Endothelial cell of umbilical vein (primary cell): ENCODE measurements around the gene EPB42. TPM values are rescaled to one million over a fixed set of nuclear protein-coding genes. Genes with fewer than 3 reads are reported as not detected.
"Not testable (repeated sequence)": the region's sequence is repeated elsewhere in the genome, so short reads cannot be mapped to it uniquely, and the experiment has no call there.

ENCODE experiments used
- BruUV-seq: library from RNA; stranded (reverse); fragments of 400-500 nt; replicated peaks from 2 replicates; lab custom pipeline; 2021; lab: Mats Ljungman, UMichigan
- CTCF ChIA-PET: fragments of 300-600, 350-600 bp; sonication (Branson Sonifier 250); formaldehyde crosslinking; loops from one replicate; lab custom pipeline; 2021; ENCODE audit warnings: antibody characterized with exemption, inconsistent platforms; lab: Charles Lee
- POLR2A ChIA-PET: fragments of 300-600, 350-600 bp; sonication (Branson Sonifier 250); formaldehyde crosslinking; loops from one replicate; lab custom pipeline; 2021; ENCODE audit warnings: antibody characterized with exemption, inconsistent platforms; lab: Charles Lee
- DNase-seq: peaks from one replicate; pipeline ENCODE4 v3.0.0-alpha.2; 2011; ENCODE audit warnings: low read depth, low spot score
- FAIRE-seq: peaks from 2 replicates; lab custom pipeline; 2011; peaks lifted over from hg19 to GRCh38; lab: Jason Lieb, UNC
- H2AFZ ChIP-seq: 2 replicates; pipeline ENCODE4 v1.6.0; 2012; ENCODE audit warnings: low read depth, low read length, control low read depth, inconsistent platforms
- H3K27ac ChIP-seq: 2 replicates; pipeline ENCODE4 v1.5.1; 2011; ENCODE audit warnings: low read depth, mild to moderate bottlenecking, control low read depth, low read length, moderate library complexity; ENCODE audit not compliant: insufficient read depth
- H3K27me3 ChIP-seq, 2 experiments: 2 replicates each; pipeline versions ENCODE4 v1.6.0 to v1.6.1; 2011; ENCODE audit warnings: low read length in 2 of 2, mixed read lengths in 1 of 2; ENCODE audit not compliant: control insufficient read depth in 2 of 2, insufficient read depth in 2 of 2
- H3K36me3 ChIP-seq, 2 experiments: 2 replicates in 1 of 2; 3 replicates in 1 of 2; pipeline ENCODE4 v1.5.1; 2011; ENCODE audit warnings: low read length in 2 of 2, mild to moderate bottlenecking in 1 of 2, moderate library complexity in 1 of 2; ENCODE audit not compliant: control insufficient read depth in 2 of 2, insufficient read depth in 2 of 2; ENCODE audit errors: extremely low read depth in 1 of 2
- H3K4me1 ChIP-seq: 3 replicates; pipeline ENCODE4 v1.5.1; 2011; ENCODE audit warnings: mild to moderate bottlenecking, low read length; ENCODE audit not compliant: control insufficient read depth, insufficient read depth; ENCODE audit errors: extremely low read depth
- H3K4me2 ChIP-seq: 2 replicates; pipeline ENCODE4 v1.6.1; 2011; ENCODE audit warnings: low read length, control low read depth, mixed read lengths; ENCODE audit not compliant: insufficient read depth
- H3K4me3 ChIP-seq, 3 experiments: fragments of 200-600 bp in 1 of 3; sonication (generic), shearing (Covaris generic) in 1 of 3; replicated peaks in 1 of 3; 2 replicates each; pipeline ENCODE4 v1.5.1; 2011 to 2016; ENCODE audit warnings: control low read depth in 3 of 3, low read length in 3 of 3, mild to moderate bottlenecking in 2 of 3, inconsistent platforms in 1 of 3, low read depth in 1 of 3, moderate library complexity in 1 of 3; ENCODE audit not compliant: insufficient read depth in 1 of 3
- H3K79me2 ChIP-seq: 2 replicates; pipeline ENCODE4 v1.6.0; 2012; ENCODE audit warnings: low read length, inconsistent platforms; ENCODE audit not compliant: control insufficient read depth, insufficient read depth
- H3K9ac ChIP-seq: replicated peaks from 2 replicates; pipeline ENCODE3; 2011; ENCODE audit warnings: low read length, control low read depth; ENCODE audit not compliant: insufficient read depth; ENCODE audit errors: extremely low read depth
- H3K9me1 ChIP-seq: replicated peaks from 3 replicates; pipeline ENCODE4 v1.6.0; 2011; ENCODE audit warnings: mild to moderate bottlenecking, low read length; ENCODE audit not compliant: control insufficient read depth, insufficient read depth; ENCODE audit errors: extremely low read depth
- H3K9me3 ChIP-seq: replicated peaks from 2 replicates; pipeline ENCODE4 v1.5.1; 2012; ENCODE audit warnings: low read length, inconsistent platforms; ENCODE audit not compliant: control insufficient read depth, insufficient read depth
- H4K20me1 ChIP-seq: replicated peaks from 2 replicates; pipeline ENCODE3; 2011; ENCODE audit warnings: mild to moderate bottlenecking, low read length; ENCODE audit not compliant: control insufficient read depth, insufficient read depth; ENCODE audit errors: extremely low read depth
- MAX ChIP-seq: IDR thresholded peaks from 2 replicates; pipeline ENCODE4 v1.6.1; 2011; ENCODE audit not compliant: insufficient read depth, insufficient read length
- MYC ChIP-seq: IDR thresholded peaks from one replicate; pipeline ENCODE4 v1.6.1; 2011; ENCODE audit warnings: mild to moderate bottlenecking, low read depth, low read length
- dilution Hi-C: fragments of 300-500 bp; cut with MboI; formaldehyde crosslinking; loops from one replicate; pipeline ENCODE4 v1.15.0; 2019; ENCODE audit warnings: low sequenced_read_pairs; ENCODE audit not compliant: extremely low pct_ligation_motif_present
- intact Hi-C: fragments of 100-400 bp; cut with micrococcal nuclease; formaldehyde crosslinking; loops from one replicate; pipeline ENCODE4 v1.10.0; 2022
- polyA plus RNA-seq, 4 experiments: library from polyadenylated mRNA; depleted of rRNA in 3 of 4; stranded (reverse) in 3 of 4; unstranded in 1 of 4; fragments of >200 nt; gene quantifications; 2 replicates each; pipeline versions ENCODE4 v1.2.1 to v1.2.3, GENCODE V29; 2011 to 2012; ENCODE audit warnings: missing spikeins in 1 of 4
- total RNA-seq: library from RNA; stranded (reverse); gene quantifications from 2 replicates; pipeline ENCODE4 v1.2.3, GENCODE V29; 2021
- TF ChIP-seq, protein P1 (sequence below), 2 donors: IDR thresholded peaks; 1 replicate in 1 of 2; 2 replicates in 1 of 2; pipeline ENCODE4 v1.5.1; 2011; ENCODE audit warnings: low read length in 2 of 2, mild to moderate bottlenecking in 2 of 2, moderate library complexity in 2 of 2, control low read depth in 1 of 2, inconsistent platforms in 1 of 2, low read depth in 1 of 2; ENCODE audit not compliant: insufficient read depth in 1 of 2; ENCODE audit errors: extremely low read depth in 1 of 2

The EPB42 gene
- total and polyA plus RNA-seq, 2 donors (not counting 3 experiments of a cell fraction or from before 2014, with no cell fraction given) = not detected

- FAIRE-seq = no peak
- POLR2A ChIA-PET = no interaction called here
- no TSS peak for BruUV-seq
Measured at GRCh38 chr15:43198992-43199391, 21.8 kb downstream of the EPB42 start.

GRCh38 chr15:43198556-43198955, 22.3 kb downstream of the EPB42 start:
- DNase-seq, BruUV-seq, FAIRE-seq, H4K20me1 ChIP-seq, POLR2A ChIA-PET, H3K4me3 ChIP-seq, H3K27me3 ChIP-seq, H3K9ac ChIP-seq, intact Hi-C loops, H3K36me3 ChIP-seq, H2AFZ ChIP-seq, H3K79me2 ChIP-seq, H3K9me3 ChIP-seq, H3K4me1 ChIP-seq, H3K27ac ChIP-seq, H3K4me2 ChIP-seq, H3K9me1 ChIP-seq, dilution Hi-C loops: not testable (repeated sequence)
- CTCF ChIA-PET = interaction anchor here (2.3 kb wide), 1 partner anchor 8 kb away, joined by 7 read pairs; no protein-coding TSS in a partner anchor

More at GRCh38 chr15:43198992-43199391, 21.8 kb downstream of the EPB42 start:
- Histone ChIP-seq H3K9me3 (no peaks in the 10 kb centered on the region), H3K4me3 (no peak overlapping the region), H3K4me2 (no peak overlapping the region), H3K9me1 (no peaks in the 10 kb centered on the region), H4K20me1 (no peaks in the 10 kb centered on the region), H3K9ac (no peak overlapping the region), H3K36me3 (peaks cover 0 to 3% of the 10 kb centered on the region in 2 experiments), H3K79me2 (no peaks in the 10 kb centered on the region), H3K27me3 (no peaks in the 10 kb centered on the region), H3K27ac (no peak overlapping the region), H3K4me1 (no peaks in the 10 kb centered on the region), H2AFZ (no peak overlapping the region)
- dilution Hi-C loops = no loop called here
- intact Hi-C loops = no loop called here
- DNase-seq = no peak
- CTCF ChIA-PET = interaction anchor here (2.3 kb wide), 1 partner anchor 9 kb away, joined by 7 read pairs; no protein-coding TSS in a partner anchor
- TF ChIP-seq MYC = no peak
- no peak for TF ChIP-seq MAX
- TF ChIP-seq, protein P1, sequence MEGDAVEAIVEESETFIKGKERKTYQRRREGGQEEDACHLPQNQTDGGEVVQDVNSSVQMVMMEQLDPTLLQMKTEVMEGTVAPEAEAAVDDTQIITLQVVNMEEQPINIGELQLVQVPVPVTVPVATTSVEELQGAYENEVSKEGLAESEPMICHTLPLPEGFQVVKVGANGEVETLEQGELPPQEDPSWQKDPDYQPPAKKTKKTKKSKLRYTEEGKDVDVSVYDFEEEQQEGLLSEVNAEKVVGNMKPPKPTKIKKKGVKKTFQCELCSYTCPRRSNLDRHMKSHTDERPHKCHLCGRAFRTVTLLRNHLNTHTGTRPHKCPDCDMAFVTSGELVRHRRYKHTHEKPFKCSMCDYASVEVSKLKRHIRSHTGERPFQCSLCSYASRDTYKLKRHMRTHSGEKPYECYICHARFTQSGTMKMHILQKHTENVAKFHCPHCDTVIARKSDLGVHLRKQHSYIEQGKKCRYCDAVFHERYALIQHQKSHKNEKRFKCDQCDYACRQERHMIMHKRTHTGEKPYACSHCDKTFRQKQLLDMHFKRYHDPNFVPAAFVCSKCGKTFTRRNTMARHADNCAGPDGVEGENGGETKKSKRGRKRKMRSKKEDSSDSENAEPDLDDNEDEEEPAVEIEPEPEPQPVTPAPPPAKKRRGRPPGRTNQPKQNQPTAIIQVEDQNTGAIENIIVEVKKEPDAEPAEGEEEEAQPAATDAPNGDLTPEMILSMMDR (IDR thresholded peaks at IDR 0.05; ENCODE audit: extremely low read depth in 1 of 2, insufficient read depth in 1 of 2, low read depth in 1 of 2, low read length in 2 of 2) = no peak

GRCh38 chr15:43197773-43198172, 23.0 kb downstream of the EPB42 start:
- CTCF ChIA-PET, BruUV-seq, H3K79me2 ChIP-seq, dilution Hi-C loops, H3K27ac ChIP-seq, H3K9me3 ChIP-seq, H3K9me1 ChIP-seq, H3K4me2 ChIP-seq, H3K9ac ChIP-seq, H4K20me1 ChIP-seq, H3K4me3 ChIP-seq, H3K27me3 ChIP-seq, DNase-seq, H3K36me3 ChIP-seq, FAIRE-seq, H2AFZ ChIP-seq, H3K4me1 ChIP-seq, intact Hi-C loops, POLR2A ChIA-PET: not testable (repeated sequence)
